ENCODE measurements around the gene TMEM183A. TPM values are rescaled to one million over a fixed set of nuclear protein-coding genes. Genes with fewer than 3 reads are reported as not detected.

The TMEM183A gene
- total and polyA plus RNA-seq, 9 of the 15 experiments (the other 6 are each of a cell fraction or from before 2014, with no cell fraction given), result 23.4 to 190 (median 124) TPM

- TF ChIP-seq GABPB1 (CRISPR knock-in tag; IDR thresholded peaks at IDR 0.05) (peak; percentile 63), TAF1 (IDR thresholded peaks at IDR 0.05; ENCODE audit: control insufficient read depth, extremely low read depth, insufficient read depth, low read length, severe bottlenecking) (peak; percentile 89), DLX4 (CRISPR knock-in tag; IDR thresholded peaks at IDR 0.05) (no peak), ZNF140 (CRISPR knock-in tag; IDR thresholded peaks at IDR 0.05) (no peak), ZFP36 (IDR thresholded peaks at IDR 0.05; ENCODE audit: low read depth, low read length, partially characterized antibody) (no peak), ARID2 (IDR thresholded peaks at IDR 0.05) (no peak; the same call in 1 of the 2 replicates), ETV6 (IDR thresholded peaks at IDR 0.05; ENCODE audit: borderline replicate concordance in 1 of 2, low read depth in 2 of 2, low read length in 1 of 2) (no peak), ETV6 (CRISPR knock-in tag; IDR thresholded peaks at IDR 0.05; ENCODE audit: borderline replicate concordance) (no peak), MEF2D (tag; conservative IDR thresholded peaks at IDR 0.05; ENCODE audit: low read depth) (no peak), FOS (IDR thresholded peaks at IDR 0.05; ENCODE audit: extremely low read depth, insufficient read length) (peak; percentile 86), MCM7 (IDR thresholded peaks at IDR 0.05) (no peak), MEF2A (IDR thresholded peaks at IDR 0.05; ENCODE audit: control insufficient read depth, low read depth, low read length) (no peak), BMI1 (IDR thresholded peaks at IDR 0.05; ENCODE audit: low read length) (no peak), U2AF2 (optimal IDR thresholded peaks at IDR 0.05; ENCODE audit: low read depth, low read length) (no peak), EHMT2 (IDR thresholded peaks at IDR 0.05) (no peak), LCOR (CRISPR knock-in tag; IDR thresholded peaks at IDR 0.05) (peak; percentile 30), ZBTB1 (CRISPR knock-in tag; IDR thresholded peaks at IDR 0.05; ENCODE audit: borderline replicate concordance, low read depth) (peak; percentile 81; the same call in 1 of the 2 replicates), POLR2G (IDR thresholded peaks at IDR 0.05; ENCODE audit: low read depth, low read length) (peak; percentile 97), ZNF398 (CRISPR knock-in tag; IDR thresholded peaks at IDR 0.05) (no peak), ZNF146 (CRISPR knock-in tag; IDR thresholded peaks at IDR 0.05; ENCODE audit: unreplicated experiment) (no peak)
- TF ChIP-seq, protein P1, sequence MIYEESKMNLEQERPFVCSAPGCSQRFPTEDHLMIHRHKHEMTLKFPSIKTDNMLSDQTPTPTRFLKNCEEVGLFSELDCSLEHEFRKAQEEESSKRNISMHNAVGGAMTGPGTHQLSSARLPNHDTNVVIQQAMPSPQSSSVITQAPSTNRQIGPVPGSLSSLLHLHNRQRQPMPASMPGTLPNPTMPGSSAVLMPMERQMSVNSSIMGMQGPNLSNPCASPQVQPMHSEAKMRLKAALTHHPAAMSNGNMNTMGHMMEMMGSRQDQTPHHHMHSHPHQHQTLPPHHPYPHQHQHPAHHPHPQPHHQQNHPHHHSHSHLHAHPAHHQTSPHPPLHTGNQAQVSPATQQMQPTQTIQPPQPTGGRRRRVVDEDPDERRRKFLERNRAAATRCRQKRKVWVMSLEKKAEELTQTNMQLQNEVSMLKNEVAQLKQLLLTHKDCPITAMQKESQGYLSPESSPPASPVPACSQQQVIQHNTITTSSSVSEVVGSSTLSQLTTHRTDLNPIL (CRISPR knock-in tag; IDR thresholded peaks at IDR 0.05), result no peak
- TF ChIP-seq, protein P2, sequence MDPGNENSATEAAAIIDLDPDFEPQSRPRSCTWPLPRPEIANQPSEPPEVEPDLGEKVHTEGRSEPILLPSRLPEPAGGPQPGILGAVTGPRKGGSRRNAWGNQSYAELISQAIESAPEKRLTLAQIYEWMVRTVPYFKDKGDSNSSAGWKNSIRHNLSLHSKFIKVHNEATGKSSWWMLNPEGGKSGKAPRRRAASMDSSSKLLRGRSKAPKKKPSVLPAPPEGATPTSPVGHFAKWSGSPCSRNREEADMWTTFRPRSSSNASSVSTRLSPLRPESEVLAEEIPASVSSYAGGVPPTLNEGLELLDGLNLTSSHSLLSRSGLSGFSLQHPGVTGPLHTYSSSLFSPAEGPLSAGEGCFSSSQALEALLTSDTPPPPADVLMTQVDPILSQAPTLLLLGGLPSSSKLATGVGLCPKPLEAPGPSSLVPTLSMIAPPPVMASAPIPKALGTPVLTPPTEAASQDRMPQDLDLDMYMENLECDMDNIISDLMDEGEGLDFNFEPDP (CRISPR knock-in tag; IDR thresholded peaks at IDR 0.05), result no peak; the same call in 1 of the 2 replicates
Measured at GRCh38 chr1:203006948-203007871, at the start of gene TMEM183A (continued).
